Dedifferentiated amniotic fluid mesenchymal stem cell (primary cell): ENCODE measurements around the gene TXNRD2.
"Not testable (repeated sequence)": the region's sequence is repeated elsewhere in the genome, so short reads cannot be mapped to it uniquely, and the experiment has no call there.

ENCODE experiments used
- DNase-seq: peaks from one replicate; pipeline ENCODE4 v3.0.0-alpha.2; 2016; ENCODE audit errors: extremely low spot score

TXNRD2 gene

DNA sequence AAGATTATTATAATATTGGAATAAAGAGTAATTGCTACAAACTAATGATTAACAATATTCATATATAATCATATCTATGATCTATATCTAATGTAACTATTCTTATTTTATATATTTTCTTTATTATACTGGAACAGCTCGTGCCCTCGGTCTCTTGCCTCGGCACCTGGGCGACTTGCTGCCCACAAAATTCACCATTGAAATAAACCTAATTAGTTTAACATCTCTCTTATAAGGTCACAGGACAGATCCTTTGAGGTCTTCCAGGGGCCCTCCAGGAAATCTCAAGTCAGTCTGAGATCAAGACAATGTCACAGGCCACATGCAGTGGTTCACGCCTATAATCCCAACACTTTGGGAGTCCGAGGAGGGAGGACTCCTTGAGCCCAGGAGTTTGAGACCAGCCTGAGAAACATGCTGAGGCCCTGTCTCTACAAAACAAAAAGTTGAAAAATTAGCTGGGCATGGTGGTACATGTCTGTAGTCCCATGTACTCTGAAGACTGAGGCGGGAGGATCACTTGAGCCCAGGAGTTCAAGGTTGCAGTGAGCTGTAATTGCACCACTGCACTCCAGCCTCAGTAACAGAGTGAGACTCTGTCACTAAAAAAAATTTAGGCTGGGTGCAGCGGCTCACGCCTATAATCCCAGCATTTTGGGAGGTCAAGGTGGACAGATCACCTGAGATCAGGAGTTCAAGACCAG, 6.6 kb upstream of the TXNRD2 start:
- no peak for DNase-seq

DNA sequence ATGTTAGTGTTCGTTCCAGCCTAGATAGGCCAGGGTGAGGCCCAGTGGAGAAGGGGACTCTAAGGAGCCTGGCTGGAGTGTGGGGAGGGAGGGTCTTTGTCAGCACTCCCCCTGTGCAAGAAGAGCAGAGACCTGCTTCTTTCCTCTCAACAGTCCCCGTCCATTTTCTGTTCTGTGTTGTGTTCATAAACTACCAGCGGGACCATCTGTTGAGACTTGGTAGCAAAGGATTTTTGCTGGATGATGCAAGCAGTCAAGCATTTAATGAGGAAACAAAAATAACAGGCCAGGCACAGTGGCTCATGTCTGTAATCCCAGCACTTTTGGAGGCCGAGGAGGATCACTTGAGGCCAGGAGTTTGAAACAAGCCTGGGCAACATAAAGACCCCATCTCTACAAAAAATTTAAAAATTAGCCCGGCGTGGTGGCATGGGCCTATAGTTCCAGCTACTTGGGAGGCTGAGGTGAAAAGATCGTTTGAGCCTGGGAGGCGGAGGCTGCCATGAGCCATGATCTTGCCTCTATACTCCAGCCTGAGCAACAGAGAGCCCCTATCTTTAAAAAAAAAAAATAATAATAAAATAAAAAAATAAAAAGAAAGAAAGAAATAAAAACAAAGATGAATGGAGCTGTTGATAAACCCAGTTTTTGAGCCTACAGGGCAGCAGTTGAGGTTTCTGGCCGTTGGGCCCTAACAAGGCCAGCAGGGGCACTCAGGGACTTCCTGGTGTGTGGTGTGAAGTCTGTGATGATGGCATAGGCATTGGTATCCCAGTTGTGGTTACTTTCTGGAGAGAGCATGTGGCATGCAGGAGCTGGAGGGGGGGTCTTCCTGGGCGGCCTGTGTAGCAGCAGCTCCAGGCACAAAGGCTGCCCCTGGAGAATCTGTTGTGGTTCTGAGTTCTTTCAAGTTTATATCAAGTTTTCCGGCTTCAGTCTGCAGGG, 1.7 kb upstream of the TXNRD2 start:
- DNase-seq: peak; percentile 82

DNA sequence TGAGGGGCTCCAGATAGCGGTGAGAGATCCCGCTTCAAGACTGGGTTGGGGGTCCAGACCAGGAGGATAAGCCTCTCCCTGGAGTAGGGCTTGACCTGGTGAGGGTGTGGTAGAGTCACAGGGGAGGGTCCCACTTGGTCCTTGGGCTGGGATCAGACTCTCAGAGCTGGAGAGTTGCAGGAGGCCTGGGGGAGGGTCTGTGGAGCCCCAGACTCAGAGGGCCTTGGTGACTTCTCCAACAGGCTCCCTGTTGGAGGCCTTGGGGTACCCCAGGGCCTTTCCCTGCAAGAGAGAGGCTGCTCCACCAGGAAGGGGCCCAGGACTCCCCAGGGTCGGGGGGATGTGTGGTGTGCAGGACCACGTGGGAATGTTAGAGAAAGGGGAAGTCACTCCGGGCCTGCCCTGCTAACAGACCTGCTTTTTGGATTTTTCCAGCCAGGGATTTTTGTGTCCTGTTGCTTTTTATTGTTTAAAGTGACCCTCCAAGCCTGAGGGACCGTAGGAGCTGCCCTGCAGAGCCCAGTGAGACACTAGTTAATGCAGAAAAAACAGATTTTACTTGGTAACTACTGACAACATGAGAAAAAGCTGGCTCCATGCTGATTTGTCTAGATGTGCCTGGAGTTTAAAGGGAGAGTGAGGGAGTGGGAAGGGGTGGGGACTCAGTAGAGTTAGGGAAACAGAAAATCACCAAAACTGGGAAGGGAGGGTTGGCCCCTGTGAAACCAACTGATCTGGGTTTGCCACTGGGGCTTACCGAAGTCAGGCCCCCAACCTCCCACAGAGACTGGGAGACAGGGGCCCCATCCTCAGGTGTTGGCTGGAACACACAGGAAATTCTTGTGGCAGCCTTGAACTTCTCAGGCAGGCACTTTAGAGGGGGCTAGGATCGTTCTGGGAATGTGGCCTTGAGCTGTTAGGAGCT, 801 bp upstream of the TXNRD2 start:
- DNase-seq: peak; percentile 76

DNA sequence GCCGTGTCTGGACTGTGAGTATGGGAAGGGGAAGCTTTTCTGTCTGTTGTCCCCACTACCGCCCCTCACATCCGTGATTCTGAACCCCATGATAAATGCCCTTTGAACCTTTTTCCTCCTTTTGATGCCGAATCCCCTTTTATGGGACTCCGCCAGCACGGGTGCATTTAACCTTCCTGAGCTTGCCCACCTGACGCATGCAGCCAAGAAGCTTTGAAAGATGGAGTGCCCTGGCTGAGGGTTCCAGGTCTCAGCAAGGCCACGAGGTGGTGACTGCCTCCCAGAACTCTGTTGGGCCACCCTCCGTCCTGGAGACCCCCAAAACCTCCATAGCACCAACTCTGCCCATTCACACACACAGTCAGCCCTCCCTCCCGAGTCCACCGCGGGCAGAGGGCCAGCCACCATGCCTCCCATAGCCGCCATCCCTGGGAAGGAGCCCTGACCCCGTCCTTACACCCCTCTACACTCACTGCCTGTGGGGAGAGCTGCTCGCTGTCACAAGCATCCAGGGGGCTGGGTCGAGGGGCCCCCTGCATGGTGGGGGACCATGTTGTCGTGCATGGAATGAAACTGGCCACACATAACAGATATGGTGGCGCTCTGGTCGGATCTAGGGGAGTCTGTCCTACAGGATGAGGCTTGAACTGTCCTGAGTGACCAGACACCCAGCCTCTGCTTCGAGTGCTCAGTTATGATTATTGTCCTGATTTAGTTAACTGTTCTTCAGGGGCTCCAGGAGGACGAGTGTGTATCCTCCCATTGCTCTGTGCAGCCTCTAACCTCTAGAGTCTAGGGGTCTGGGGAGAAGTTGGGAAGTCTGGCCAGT, 868 bp downstream of the TXNRD2 start:
- no peak for DNase-seq

DNA sequence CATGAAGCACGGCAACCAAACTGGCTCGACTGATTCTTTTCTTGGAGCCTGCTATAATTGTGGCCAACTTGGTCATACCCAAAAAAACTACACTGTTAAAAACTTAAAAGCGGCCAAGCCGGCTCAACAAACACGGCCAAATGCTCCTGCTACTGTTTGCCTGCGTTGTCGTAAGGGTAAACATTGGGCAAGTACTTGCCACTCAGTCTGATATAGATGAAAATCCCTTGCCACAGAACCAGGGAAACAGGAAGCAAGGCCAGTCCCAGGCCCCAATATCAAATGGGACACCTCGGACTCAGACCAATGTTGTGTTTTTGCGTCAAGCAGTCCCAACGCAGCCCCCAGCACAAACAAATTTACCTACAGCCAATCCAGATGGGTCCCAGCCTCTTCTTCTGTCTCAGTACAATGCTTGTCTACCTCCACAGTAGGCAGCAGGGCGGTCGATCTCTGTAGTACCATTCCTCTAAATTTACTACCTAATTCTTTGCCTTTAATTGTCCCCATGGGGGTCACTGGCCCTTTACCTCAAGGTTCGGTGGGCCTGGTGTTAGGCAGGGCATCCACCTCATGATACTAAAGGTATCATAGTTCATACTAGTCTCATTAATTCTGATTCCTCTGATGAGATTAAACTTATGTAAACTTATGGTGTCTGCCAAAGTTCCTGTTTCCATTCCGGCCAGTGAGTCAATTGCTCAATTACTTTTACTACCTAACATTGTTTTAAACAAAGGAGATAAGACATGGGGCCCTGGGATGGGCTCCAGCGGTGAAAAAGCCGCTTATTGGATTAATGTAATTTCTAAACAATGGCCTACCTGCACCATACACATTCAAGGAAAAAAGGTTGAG, 3.8 kb downstream of the TXNRD2 start:
- DNase-seq: no peak

DNA sequence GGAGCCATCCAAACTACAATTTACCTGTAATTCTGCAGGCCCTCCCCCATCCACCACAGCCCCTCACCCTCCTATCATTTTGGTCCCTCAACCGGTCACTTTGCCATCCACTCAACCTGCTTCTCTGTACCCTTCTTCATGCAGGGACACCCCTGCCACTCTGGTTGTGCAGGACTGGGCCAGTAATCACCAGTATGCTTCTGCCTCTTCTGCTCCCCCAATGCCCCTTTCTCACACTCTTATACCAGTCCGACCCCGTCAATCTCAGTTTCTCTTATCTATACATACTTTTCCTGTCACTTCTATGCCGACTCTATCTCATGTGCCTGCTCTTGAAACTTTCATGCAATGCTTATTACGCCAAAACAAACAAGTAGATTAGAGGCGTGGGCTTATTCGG, 5.1 kb downstream of the TXNRD2 start:
- DNase-seq: no peak

DNA sequence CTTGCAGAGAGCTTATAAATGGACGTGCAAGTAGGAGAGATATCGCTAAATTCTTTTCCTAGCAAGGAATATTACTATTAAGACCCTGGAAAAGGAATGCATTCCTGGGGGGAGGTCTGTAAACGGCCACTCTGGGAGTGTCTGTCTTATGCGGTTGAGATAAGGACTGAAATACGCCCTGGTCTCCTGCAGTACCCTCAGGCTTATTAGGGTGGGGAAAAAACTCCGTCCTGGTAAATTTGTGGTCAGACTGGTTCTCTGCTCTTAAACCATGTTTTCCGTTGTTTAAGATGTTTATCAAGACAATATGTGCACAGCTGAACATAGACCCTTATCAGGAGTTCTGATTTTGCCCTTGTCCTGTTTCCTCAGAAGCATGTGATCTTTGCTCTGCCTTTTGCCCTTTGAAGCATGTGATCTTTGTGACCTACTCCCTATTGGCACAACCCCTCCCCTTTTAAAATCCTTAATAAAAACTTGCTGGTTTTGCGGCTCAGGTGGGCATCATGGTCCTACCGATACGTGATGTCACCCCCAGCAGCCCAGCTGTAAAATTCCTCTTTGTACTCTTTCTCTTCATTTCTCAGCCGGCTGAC, 6.4 kb downstream of the TXNRD2 start:
- not testable (repeated sequence) for DNase-seq

DNA sequence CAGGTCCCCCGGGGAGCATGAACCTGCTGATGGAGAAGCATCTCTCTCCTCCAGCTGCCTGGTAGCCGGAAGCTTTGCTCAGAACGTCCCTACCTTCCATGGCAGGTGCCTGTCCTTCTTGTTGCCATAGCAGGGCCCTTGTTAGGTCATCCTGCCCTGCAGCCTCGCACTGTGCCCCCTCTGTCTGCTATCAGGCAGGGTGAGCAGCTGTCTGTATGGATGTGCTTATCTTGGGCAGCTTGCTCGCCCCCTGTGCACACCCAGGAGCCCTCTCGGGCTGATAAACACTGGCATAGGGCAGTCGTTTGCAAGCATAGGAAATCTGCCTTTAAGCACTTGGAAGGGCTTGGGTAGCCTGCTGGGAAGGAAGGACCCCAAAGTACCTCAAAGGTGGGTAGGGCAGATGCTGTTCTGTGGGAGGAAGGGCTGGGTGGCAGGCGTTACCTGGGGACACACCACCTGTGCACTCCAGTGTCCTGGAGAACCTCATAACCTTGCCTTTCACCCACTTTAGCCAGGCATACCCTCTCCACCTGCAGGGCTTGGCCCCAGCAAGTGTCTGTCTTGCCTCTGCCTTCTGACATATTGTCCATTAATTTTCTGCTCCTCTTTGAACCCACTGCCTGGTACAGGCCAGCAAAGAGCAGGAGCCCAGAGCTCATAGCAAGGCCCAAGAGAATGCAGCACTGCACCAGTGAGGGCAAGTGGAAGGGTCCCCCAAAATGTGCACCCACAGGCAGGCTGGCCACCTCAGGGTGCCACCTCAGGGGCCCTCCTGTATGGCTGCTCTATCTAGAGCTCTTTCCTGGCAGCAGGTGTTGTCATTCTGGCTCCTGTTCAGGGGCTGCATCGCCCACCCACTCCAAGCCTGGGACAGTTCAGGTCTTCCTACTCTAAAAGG, 8.0 kb downstream of the TXNRD2 start:
- DNase-seq: no peak

DNA sequence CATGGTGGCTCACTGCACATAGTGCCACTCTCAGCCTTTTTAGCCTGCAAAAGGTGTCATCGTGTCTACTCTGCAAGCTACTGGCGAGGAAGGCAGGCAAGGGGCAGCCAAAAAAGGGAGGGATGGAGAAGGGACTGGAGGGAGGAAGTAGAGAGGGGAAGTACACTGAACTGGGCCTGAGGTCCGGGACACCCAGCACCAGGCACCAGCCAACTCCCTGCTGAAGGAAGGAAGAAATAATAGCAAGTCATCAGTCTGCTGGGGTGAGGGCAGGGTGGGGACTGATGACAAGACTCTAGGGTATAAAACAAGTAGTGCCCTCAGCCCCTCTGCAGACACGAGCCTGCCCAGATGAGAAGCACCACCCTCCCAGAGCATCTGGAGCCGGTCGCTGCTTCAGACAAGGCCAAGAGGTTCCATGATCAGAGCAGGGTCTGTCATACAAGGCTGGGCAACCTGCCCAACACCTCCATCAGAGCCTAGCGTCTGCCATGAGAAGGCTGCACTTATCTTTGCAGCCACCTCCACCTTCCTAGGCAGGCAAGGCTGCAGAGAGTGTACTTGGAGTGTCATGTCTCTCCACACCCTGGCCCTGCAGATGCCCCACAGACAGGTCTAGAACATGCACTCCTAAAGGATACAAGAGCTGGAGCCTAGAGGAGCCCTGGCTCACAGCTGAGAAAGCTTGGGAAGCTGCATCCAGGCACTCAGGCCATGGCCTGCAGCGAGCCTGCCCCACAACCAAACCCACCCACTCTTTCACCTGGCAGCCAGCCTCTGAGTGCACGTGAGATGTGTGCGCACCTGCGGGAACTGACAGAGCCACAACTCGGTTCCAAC, 9.0 kb downstream of the TXNRD2 start:
- DNase-seq: no peak

DNA sequence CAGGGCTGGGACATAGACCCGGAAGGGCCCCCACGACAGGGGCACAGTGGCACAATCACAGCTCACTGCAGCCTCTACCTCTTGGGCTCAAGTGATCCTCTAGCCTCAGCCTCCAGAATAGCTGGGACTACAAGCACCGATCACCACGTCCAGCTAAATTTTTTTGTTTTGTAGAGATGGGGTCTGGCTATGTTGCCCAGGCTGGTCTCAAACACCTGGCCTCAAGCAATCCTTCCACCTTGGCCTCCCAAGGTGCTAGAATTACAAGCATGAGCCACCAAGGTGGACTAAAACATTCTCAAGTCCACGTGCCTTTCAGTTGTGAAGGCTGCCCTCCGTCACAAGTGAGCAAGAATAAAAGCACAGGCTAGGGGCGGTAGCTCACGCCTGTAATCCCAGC, 10.1 kb downstream of the TXNRD2 start:
- no peak for DNase-seq

DNA sequence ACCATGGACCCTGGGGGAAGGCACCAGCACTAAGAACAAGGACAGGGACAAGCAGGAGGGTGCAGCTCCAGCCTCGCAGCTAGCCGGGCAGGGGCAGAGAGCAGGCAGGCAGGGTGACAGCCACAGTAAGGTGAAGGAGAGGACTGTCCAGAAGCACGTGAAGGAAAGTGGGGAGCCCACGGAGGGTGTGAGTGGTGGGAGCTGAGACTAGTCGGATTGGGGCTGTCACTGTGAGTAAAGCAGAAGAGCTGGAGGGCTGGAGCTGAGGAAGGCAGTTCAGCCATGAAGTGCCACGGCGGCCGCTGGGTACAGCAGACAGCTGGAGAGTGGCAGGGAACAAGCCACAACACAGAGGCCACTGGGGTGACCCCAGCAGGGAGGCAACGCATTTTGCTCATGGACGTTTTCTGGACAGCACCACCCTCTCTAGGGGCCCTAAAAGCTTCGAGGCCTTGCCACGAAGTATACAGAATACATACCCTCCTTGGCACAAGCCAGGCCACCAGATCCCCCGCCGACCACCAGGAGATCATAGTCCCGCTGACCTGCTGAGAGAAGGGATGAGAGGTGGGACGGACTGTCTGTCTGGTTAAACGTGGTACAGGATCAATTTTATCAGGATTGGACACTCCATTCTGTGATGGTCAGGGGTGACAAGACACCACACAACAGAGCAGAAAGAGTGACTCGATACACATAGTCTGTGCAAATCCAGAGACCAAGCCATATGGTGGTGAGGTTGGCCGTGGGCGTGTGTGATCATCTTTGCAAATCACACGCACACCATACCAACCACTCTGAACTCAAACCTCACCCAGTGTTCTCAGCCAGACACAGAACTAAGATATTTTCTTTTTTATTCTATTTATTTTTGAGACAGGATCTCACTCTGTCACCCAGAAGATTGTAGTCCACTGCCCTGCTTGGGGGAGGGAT, 10.8 kb downstream of the TXNRD2 start:
- DNase-seq: no peak

DNA sequence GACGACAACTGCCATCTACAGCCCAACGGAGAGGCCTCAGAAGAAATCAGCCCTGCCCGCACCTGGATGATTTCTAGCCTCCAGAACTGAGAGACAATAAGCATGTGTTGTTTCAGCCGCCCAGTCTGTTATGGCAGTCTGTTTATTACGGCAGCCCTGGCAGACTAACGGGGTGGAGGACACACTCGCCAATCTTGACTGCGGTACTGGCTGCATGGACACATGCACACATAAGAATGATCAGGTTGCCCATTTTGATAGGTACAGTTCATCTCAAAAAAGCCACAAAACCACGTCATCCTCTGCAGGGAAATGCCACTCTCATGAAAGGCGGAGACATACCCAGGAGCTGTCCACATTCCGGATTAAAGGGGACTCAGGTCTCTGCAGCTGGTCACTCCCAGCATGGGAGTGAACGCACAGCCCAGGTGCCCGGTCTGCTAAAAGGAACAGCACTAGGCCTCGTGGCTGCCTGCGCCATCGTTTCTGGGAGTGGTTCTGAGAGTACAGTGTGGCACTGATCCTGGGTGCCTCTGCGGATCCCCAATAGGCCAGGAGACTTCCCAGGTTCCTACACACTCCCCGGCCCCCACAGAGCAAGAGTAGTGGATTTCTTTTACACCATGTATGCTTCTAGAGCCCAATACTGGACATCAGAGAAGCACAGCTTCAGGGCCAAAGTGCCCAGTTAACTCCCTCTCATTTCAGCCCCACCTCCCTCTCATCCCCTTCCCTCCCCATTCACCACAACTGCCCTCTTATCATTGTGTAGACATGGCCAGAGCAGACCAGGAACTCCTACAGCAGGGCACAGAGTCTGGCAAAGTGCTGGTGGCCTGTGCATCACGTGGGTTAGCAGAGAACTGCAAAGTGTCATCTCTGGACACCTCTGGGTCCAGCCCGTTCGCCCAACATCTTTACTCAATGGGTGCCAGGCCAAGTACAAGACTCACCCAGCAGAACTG, 11.8 kb downstream of the TXNRD2 start:
- no peak for DNase-seq

DNA sequence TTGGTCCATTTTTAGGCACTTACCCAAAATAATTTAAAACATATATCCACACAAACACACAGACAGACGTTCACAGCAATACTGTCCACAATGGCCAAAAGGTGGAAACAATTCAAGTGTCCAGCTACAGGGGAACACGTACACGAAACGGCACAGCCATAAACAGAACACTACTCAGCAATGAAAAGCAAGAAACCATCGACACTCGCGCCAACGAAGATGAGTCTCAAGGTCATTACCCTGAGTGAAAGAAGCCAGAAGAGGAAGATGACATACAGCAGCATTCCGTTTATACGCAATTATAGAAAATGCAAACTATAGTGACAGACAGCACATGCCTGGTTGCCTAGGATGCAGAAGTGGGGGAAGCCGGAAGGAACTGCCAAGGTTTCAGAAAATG, 13.4 kb downstream of the TXNRD2 start:
- DNase-seq: no peak

DNA sequence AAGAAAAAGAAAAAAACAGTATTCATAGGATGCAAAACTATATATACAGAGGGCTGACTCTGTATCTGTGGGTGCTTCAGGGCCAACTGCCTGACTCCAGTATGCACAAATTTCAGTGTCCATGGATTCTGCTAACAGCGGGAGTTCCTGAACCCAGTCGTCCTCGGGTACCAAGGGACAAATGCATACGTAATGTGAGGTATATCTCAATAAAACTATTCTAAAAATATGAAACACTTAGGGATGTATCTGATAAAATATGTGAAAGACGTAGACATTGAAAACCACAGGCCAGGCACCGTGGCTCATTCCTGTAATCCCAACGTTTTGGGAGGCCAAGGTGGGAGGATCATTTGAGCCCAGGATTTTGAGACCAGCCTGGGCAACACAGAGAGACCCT, 13.9 kb downstream of the TXNRD2 start:
- no peak for DNase-seq

DNA sequence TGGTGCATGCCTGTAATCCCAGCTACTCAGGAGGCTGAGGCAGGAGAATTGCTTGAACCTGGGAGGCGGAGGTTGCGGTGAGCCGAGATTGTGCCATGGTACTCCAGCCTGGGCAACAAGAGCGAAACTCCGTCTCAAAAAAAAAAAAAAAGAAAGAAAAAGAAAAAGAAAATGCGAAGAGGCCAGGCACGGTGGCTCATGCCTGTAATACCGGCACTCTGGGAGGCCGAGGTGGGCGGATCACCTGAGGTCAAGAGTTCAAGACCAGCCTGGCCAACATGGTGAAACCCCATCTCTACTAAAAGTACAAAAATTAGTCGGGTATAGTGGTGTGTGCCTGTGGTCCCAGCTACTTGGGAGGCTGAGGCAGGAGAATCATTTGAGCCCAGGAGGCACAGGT, 15.6 kb downstream of the TXNRD2 start:
- not testable (repeated sequence) for DNase-seq
